ENCODE data around the gene MRNIP. TPM values are rescaled to one million over a fixed set of nuclear protein-coding genes. Genes with fewer than 3 reads are reported as not detected.

Gene MRNIP
- polyA plus RNA-seq, 1 experiment, result 16.0 TPM

DNA sequence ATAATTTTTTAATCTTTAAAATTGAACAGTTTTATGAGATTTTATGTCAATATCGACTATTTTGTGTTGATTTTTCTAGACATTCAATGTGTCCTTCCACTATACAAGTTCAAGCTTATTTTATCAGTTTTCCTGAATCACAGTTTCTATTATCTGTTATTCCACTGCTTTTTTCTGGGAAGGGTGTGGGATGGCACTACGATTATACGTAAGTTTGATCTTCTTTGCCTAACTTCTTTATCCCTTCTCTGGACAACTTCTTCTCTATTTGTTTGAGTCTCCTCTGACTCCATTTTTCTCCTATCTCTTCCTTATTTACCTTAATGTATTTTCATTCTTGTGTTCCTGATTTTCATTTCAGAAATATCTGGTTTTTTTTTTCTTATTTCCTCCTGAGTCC is 24.5 kb upstream of the MRNIP start:
- Histone ChIP-seq H3K27ac (ENCODE audit: low read depth, low read length) (no peak overlapping the region), H3K27me3 (ENCODE audit: control insufficient read depth, insufficient read depth, low read length) (no peaks in the 10 kb centered on the region), H3K9me3 (ENCODE audit: control insufficient read depth, insufficient read depth, low read length) (peaks cover 25% of the 10 kb centered on the region), H3K4me3 (ENCODE audit: low read depth, low read length) (no peak overlapping the region)
- POLR2A ChIA-PET, result no interaction called here
- no peak for DNase-seq (ENCODE audit: low read depth, low spot score)
- CTCF ChIA-PET, result interaction anchor here (0.6 kb wide), 1 partner anchor 433 kb away, joined by 3 read pairs; no protein-coding TSS in a partner anchor
- TF ChIP-seq, protein P1, sequence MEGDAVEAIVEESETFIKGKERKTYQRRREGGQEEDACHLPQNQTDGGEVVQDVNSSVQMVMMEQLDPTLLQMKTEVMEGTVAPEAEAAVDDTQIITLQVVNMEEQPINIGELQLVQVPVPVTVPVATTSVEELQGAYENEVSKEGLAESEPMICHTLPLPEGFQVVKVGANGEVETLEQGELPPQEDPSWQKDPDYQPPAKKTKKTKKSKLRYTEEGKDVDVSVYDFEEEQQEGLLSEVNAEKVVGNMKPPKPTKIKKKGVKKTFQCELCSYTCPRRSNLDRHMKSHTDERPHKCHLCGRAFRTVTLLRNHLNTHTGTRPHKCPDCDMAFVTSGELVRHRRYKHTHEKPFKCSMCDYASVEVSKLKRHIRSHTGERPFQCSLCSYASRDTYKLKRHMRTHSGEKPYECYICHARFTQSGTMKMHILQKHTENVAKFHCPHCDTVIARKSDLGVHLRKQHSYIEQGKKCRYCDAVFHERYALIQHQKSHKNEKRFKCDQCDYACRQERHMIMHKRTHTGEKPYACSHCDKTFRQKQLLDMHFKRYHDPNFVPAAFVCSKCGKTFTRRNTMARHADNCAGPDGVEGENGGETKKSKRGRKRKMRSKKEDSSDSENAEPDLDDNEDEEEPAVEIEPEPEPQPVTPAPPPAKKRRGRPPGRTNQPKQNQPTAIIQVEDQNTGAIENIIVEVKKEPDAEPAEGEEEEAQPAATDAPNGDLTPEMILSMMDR (IDR thresholded peaks at IDR 0.05; ENCODE audit: low read depth, low read length), result no peak

DNA sequence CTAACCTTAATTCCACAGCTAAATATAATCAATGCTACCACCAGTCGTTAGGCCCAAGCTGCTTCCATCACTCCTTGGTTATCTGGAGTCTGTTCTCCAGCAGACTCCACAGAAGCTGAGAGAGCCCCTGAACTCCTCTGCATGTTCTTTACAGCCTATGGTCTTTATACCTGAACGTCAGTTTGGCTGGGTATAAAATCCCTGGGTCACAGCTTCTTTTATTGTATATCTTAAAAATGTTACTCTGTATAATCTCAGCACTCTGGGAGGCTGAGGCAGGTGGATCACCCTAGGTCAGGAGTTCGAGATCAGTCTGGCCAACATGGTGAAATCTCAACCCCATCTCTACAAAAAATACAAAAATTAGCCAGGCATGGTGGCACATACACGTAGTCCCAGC is 23.7 kb upstream of the MRNIP start:
- H3K27me3 ChIP-seq (ENCODE audit: control insufficient read depth, insufficient read depth, low read length), result no peaks in the 10 kb centered on the region
- H3K9me3 ChIP-seq (ENCODE audit: control insufficient read depth, insufficient read depth, low read length), result peaks cover 25% of the 10 kb centered on the region
- ChIA-PET POLR2A (no interaction called here), CTCF (interaction anchor here (0.6 to 0.9 kb wide), 2 partner anchors 12 to 532 kb away, joined by 3 read pairs; no protein-coding TSS in a partner anchor)
- DNase-seq (ENCODE audit: low read depth, low spot score), result no peak
- no peak overlapping the region for H3K27ac ChIP-seq (ENCODE audit: low read depth, low read length)
- no peak overlapping the region for H3K4me3 ChIP-seq (ENCODE audit: low read depth, low read length)
- TF ChIP-seq, protein P1 (IDR thresholded peaks at IDR 0.05; ENCODE audit: low read depth, low read length), result no peak

DNA sequence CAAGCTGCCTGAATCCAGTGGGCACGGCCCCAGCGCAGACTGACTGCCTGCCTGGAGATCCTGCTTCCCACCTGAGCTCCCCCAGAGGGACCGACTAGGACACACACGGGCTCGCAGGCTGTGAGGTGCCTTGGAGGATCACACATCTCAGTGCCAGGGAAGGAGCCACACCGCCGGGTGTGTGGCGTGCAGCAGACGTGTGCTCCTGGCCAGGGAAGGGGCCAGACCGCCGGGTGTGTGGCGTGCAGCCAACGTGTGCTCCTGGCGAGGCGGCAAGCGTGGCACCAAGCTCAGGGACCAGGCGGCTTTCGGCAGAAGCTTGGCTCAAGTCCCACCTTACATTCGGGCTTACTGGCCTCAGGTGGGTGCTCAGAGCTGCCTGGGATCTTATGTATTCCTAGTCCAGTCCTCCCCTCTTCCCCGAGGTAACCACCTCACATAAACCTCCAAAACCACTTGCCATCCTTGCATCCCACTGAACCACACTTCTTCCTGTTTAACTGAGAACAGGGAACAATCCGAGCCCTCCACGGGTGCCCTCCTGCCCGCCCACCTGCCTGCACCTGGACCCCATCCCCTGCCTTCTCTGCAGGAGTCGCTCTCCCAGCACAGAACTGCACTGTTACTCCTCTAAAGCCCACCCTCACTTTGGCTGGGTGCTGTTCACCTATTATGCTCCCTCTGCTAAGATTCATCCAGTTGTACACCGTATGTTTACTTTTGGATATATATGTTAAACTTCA is 22.4 kb upstream of the MRNIP start:
- CTCF ChIA-PET, result no interaction called here
- H3K27me3 ChIP-seq (ENCODE audit: control insufficient read depth, insufficient read depth, low read length), result no peaks in the 10 kb centered on the region
- no peak overlapping the region for H3K27ac ChIP-seq (ENCODE audit: low read depth, low read length)
- DNase-seq (ENCODE audit: low read depth, low spot score), result no peak
- POLR2A ChIA-PET, result interaction anchor here (0.6 kb wide), 1 partner anchor 270 kb away, joined by 3 read pairs; no protein-coding TSS in a partner anchor
- H3K9me3 ChIP-seq (ENCODE audit: control insufficient read depth, insufficient read depth, low read length), result peaks cover 25% of the 10 kb centered on the region
- no peak overlapping the region for H3K4me3 ChIP-seq (ENCODE audit: low read depth, low read length)
- TF ChIP-seq, protein P1 (IDR thresholded peaks at IDR 0.05; ENCODE audit: low read depth, low read length), result no peak

DNA sequence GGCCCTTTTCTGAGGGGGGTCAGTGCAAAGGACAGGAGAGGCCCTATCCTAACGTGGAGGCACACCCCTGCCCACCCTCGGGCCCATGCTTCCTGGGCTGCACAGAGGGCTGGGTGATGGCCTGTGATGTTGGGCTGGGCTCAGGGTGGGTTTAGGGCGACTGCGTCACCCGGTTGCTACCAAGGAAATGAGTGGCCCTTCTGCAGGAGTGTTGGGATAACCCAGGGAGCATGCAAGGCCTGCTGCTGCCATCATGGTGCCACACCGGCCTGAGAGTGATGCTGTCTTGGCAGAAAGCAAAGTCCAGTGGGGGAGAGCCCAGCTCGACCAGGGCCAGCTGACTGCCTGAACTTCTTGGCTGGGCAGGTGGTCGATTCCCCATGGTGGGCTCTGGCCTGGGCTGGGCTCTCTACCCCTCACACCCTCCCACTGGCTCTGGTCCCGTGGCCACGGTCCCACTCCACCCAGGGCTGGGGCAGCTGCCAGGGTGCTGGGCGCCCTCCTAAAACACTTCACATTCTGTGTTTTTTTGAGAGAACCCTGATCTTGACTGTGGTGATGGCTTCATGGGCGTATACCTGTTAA is 21.5 kb upstream of the MRNIP start:
- H3K27me3 ChIP-seq (ENCODE audit: control insufficient read depth, insufficient read depth, low read length), result no peaks in the 10 kb centered on the region
- H3K27ac ChIP-seq (ENCODE audit: low read depth, low read length), result no peak overlapping the region
- peaks cover 21% of the 10 kb centered on the region for H3K9me3 ChIP-seq (ENCODE audit: control insufficient read depth, insufficient read depth, low read length)
- POLR2A ChIA-PET, result no interaction called here
- CTCF ChIA-PET, result no interaction called here
- TF ChIP-seq, protein P1 (IDR thresholded peaks at IDR 0.05; ENCODE audit: low read depth, low read length), result no peak
- DNase-seq (ENCODE audit: low read depth, low spot score), result no peak
- no peak overlapping the region for H3K4me3 ChIP-seq (ENCODE audit: low read depth, low read length)

DNA sequence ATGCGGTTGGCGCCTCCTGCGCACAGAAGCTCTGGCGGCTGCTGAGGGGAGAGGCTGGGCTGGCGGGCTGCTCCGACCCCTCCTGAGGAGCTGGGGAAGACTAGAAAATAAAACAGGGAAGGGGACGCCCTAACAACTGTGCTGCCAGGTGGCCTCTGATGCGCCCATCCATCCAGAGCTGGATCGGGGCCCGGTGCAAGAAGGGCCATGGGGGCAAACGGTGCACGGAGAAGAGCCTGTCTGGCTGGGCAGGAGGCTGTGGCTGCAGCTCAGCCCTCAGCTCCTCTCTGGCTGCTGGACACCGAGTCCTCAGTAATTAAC is 21.0 kb upstream of the MRNIP start:
- ChIA-PET POLR2A (no interaction called here), CTCF (no interaction called here)
- no peaks in the 10 kb centered on the region for H3K27me3 ChIP-seq (ENCODE audit: control insufficient read depth, insufficient read depth, low read length)
- H3K27ac ChIP-seq (ENCODE audit: low read depth, low read length), result no peak overlapping the region
- TF ChIP-seq, protein P1 (IDR thresholded peaks at IDR 0.05; ENCODE audit: low read depth, low read length), result no peak
- H3K9me3 ChIP-seq (ENCODE audit: control insufficient read depth, insufficient read depth, low read length), result peaks cover 18% of the 10 kb centered on the region
- no peak for DNase-seq (ENCODE audit: low read depth, low spot score)
- H3K4me3 ChIP-seq (ENCODE audit: low read depth, low read length), result no peak overlapping the region

Measured in AG04450 (cell line).